Activated CD8-positive, alpha-beta T cell treated with anti-CD3 and anti-CD28 coated beads for 36 hours (primary cell): ENCODE measurements around the gene CUL3. TPM values are rescaled to one million over a fixed set of nuclear protein-coding genes. Genes with fewer than 3 reads are reported as not detected.

Experiments
- ATAC-seq: fragments of 200-7000 bp; cut with Tn5 transposase; one replicate; pipeline ENCODE4 v1.10.0; 2021; ENCODE audit warnings: mild to moderate bottlenecking, moderate library complexity
- CTCF ChIA-PET: fragments of 350-600 bp; sonication (Branson Sonifier 250); formaldehyde crosslinking; loops from one replicate; lab custom pipeline; 2021; ENCODE audit warnings: antibody characterized with exemption; lab: Charles Lee
- POLR2A ChIA-PET: fragments of 350-600 bp; sonication (Branson Sonifier 250); formaldehyde crosslinking; loops from one replicate; lab custom pipeline; 2021; ENCODE audit warnings: antibody characterized with exemption; lab: Charles Lee
- DNase-seq: peaks from one replicate; pipeline ENCODE4 v3.0.0-alpha.2; 2020
- H3K27ac Mint-ChIP-seq: one replicate; pipeline ENCODE4 v1.8.0; 2021; ENCODE audit warnings: mild to moderate bottlenecking, mixed read lengths
- H3K27me3 Mint-ChIP-seq: one replicate; pipeline ENCODE4 v1.8.0; 2021; ENCODE audit warnings: mixed read lengths
- H3K36me3 Mint-ChIP-seq: one replicate; pipeline ENCODE4 v1.8.0; 2021; ENCODE audit warnings: low read depth, mixed read lengths
- H3K4me1 Mint-ChIP-seq: one replicate; pipeline ENCODE4 v1.8.0; 2021; ENCODE audit warnings: low read depth, mixed read lengths
- H3K4me3 Mint-ChIP-seq: one replicate; pipeline ENCODE4 v1.8.0; 2021; ENCODE audit warnings: mild to moderate bottlenecking, moderate library complexity, mixed read lengths
- H3K9me3 Mint-ChIP-seq: one replicate; pipeline ENCODE4 v1.8.0; 2021; ENCODE audit warnings: mixed read lengths
- CTCF ChIP-seq: fragments of 200-600 bp; IDR thresholded peaks from one replicate; pipeline ENCODE4 v1.8.0; 2022; ENCODE audit warnings: antibody characterized with exemption, mild to moderate bottlenecking
- intact Hi-C: fragments of 100-400 bp; cut with micrococcal nuclease; formaldehyde crosslinking; loops from one replicate; pipeline ENCODE4 v1.10.0; 2022
- total RNA-seq, 2 experiments: library from RNA; stranded (reverse); gene quantifications; one replicate each; pipeline ENCODE4 v1.2.3, GENCODE V29; 2021

The CUL3 gene
- total RNA-seq, 2 experiments from 2014 or later: 75.0 to 76.7 TPM

- H3K27me3 Mint-ChIP-seq: peaks cover 1% of the 10 kb centered on the region
- DNase-seq: no peak
- POLR2A ChIA-PET: no interaction called here
- H3K27ac Mint-ChIP-seq: no peak overlapping the region
- peak; percentile 84 for ATAC-seq
- H3K36me3 Mint-ChIP-seq: no peaks in the 10 kb centered on the region
- H3K9me3 Mint-ChIP-seq: no peaks in the 10 kb centered on the region
- H3K4me3 Mint-ChIP-seq: peak overlapping the region; percentile 80
- TF ChIP-seq CTCF: no peak
- intact Hi-C loops: no loop called here
- H3K4me1 Mint-ChIP-seq: peaks cover 17% of the 10 kb centered on the region
- CTCF ChIA-PET: interaction anchor here (1.1 to 1.5 kb wide), 3 partner anchors 48 to 81 kb away, joined by 3 to 4 read pairs (median 3); no protein-coding TSS in a partner anchor
These were observed 16.8 kb upstream of the CUL3 start for GRCh38 chr2:224601923-224602322.

- peaks cover 1% of the 10 kb centered on the region for H3K27me3 Mint-ChIP-seq
- POLR2A ChIA-PET: interaction anchor here (0.7 to 1.0 kb wide), 2 partner anchors 10 to 14 kb away, joined by 3 to 4 read pairs; no protein-coding TSS in a partner anchor
- no peak overlapping the region for H3K27ac Mint-ChIP-seq
- intact Hi-C loops: no loop called here
- DNase-seq (no peak), ATAC-seq (no peak)
- CTCF ChIA-PET: no interaction called here
- TF ChIP-seq CTCF: no peak
- H3K4me1 Mint-ChIP-seq: peaks cover 17% of the 10 kb centered on the region
- no peak overlapping the region for H3K4me3 Mint-ChIP-seq
- H3K9me3 Mint-ChIP-seq: no peaks in the 10 kb centered on the region
- no peaks in the 10 kb centered on the region for H3K36me3 Mint-ChIP-seq
These were observed 13.5 kb upstream of the CUL3 start for GRCh38 chr2:224598678-224599077.

- intact Hi-C loops: no loop called here
- no peaks in the 10 kb centered on the region for H3K36me3 Mint-ChIP-seq
- no peak overlapping the region for H3K4me3 Mint-ChIP-seq
- ATAC-seq: no peak
- no peak for DNase-seq
- POLR2A ChIA-PET: no interaction called here
- H3K4me1 Mint-ChIP-seq: no peaks in the 10 kb centered on the region
- H3K27ac Mint-ChIP-seq: no peak overlapping the region
- no peaks in the 10 kb centered on the region for H3K27me3 Mint-ChIP-seq
- TF ChIP-seq CTCF: no peak
- CTCF ChIA-PET: no interaction called here
- no peaks in the 10 kb centered on the region for H3K9me3 Mint-ChIP-seq
These were observed 11.1 kb upstream of the CUL3 start for GRCh38 chr2:224596289-224596688.

GRCh38 chr2:224595518-224595917 is 10.4 kb upstream of the CUL3 start:
- H3K4me3 Mint-ChIP-seq: no peak overlapping the region
- no peaks in the 10 kb centered on the region for H3K27me3 Mint-ChIP-seq
- no peaks in the 10 kb centered on the region for H3K4me1 Mint-ChIP-seq
- no peak overlapping the region for H3K27ac Mint-ChIP-seq
- TF ChIP-seq CTCF: no peak
- POLR2A ChIA-PET: interaction anchor here (0.6 kb wide), 1 partner anchor 58 kb away, joined by 5 read pairs; no protein-coding TSS in a partner anchor
- CTCF ChIA-PET: no interaction called here
- intact Hi-C loops: no loop called here
- no peaks in the 10 kb centered on the region for H3K9me3 Mint-ChIP-seq
- ATAC-seq (no peak), DNase-seq (no peak)
- H3K36me3 Mint-ChIP-seq: no peaks in the 10 kb centered on the region

- H3K4me3 Mint-ChIP-seq: no peak overlapping the region
- no peaks in the 10 kb centered on the region for H3K27me3 Mint-ChIP-seq
- H3K9me3 Mint-ChIP-seq: no peaks in the 10 kb centered on the region
- ChIA-PET POLR2A (no interaction called here), CTCF (no interaction called here)
- H3K4me1 Mint-ChIP-seq: no peaks in the 10 kb centered on the region
- H3K27ac Mint-ChIP-seq: no peak overlapping the region
- no peak for DNase-seq
- no peak for TF ChIP-seq CTCF
- intact Hi-C loops: no loop called here
- no peaks in the 10 kb centered on the region for H3K36me3 Mint-ChIP-seq
- ATAC-seq: no peak
These were observed 9.7 kb upstream of the CUL3 start for GRCh38 chr2:224594840-224595239.
